Measurements from ENCODE around the gene RPL22. TPM values are rescaled to one million over a fixed set of nuclear protein-coding genes. Genes with fewer than 3 reads are reported as not detected.

RPL22 gene
- total and polyA plus RNA-seq, 8 donors, result 186 to 378 (median 234) TPM

- H3K9me3 ChIP-seq, result no peaks in the 10 kb centered on the region
- no peak for FAIRE-seq
- H3K36me3 ChIP-seq, result no peaks in the 10 kb centered on the region
- H3K4me3 ChIP-seq, result no peak overlapping the region
- DNase-seq, result no peak
- WGBS, 2 donors, result 63 to 70% methylated on average over 15 of the region's 15 CpGs
- intact Hi-C loops (cut with DNase I), result no loop called here
- no peak overlapping the region for H3K27ac ChIP-seq
- no peaks in the 10 kb centered on the region for H3K4me1 ChIP-seq
- no peaks in the 10 kb centered on the region for H3K27me3 ChIP-seq
- TF ChIP-seq CTCF (IDR thresholded peaks at IDR 0.05), result no peak
- no peak for ATAC-seq
Observed at GRCh38 chr1:6163191-6163972, 36.0 kb downstream of the RPL22 start.

- no peak overlapping the region for H3K4me3 ChIP-seq
- H3K27ac ChIP-seq, result no peak overlapping the region
- ATAC-seq (no peak), FAIRE-seq (no peak), DNase-seq (peak in 1 of 6 donors; percentile 48)
- no peaks in the 10 kb centered on the region for H3K4me1 ChIP-seq
- H3K27me3 ChIP-seq, result no peaks in the 10 kb centered on the region
- H3K36me3 ChIP-seq, result no peaks in the 10 kb centered on the region
- intact Hi-C loops (cut with DNase I), result no loop called here
- H3K9me3 ChIP-seq, result no peaks in the 10 kb centered on the region
- WGBS, 2 donors, result 53 to 56% methylated on average over 13 of the region's 13 CpGs
- no peak for TF ChIP-seq CTCF (IDR thresholded peaks at IDR 0.05)
Observed at GRCh38 chr1:6162773-6163172, 36.6 kb downstream of the RPL22 start.

- no peak overlapping the region for H3K4me3 ChIP-seq
Observed at GRCh38 chr1:6162341-6162740, 37.1 kb downstream of the RPL22 start.

GRCh38 chr1:6158181-6158580 is 41.2 kb downstream of the RPL22 start:
- Histone ChIP-seq H3K4me3 (no peak overlapping the region), H3K27ac (no peak overlapping the region), H3K9me3 (no peaks in the 10 kb centered on the region), H3K36me3 (no peaks in the 10 kb centered on the region), H3K4me1 (no peaks in the 10 kb centered on the region), H3K27me3 (no peaks in the 10 kb centered on the region)
- intact Hi-C loops (cut with DNase I), result no loop called here
- ATAC-seq (no peak), DNase-seq (no peak), FAIRE-seq (no peak)
- no peak for TF ChIP-seq CTCF (IDR thresholded peaks at IDR 0.05)
- WGBS, 2 donors, result 62 to 69% methylated on average over 8 of the region's 8 CpGs

More at GRCh38 chr1:6162341-6162740, 37.1 kb downstream of the RPL22 start:
- 58 to 67% methylated on average over 7 of the region's 7 CpGs for WGBS, 2 donors
- H3K27me3 ChIP-seq, result no peaks in the 10 kb centered on the region
- ATAC-seq (no peak), FAIRE-seq (no peak), DNase-seq (no peak)
- H3K4me1 ChIP-seq, result no peaks in the 10 kb centered on the region
- no peak for TF ChIP-seq CTCF (IDR thresholded peaks at IDR 0.05)
- intact Hi-C loops (cut with DNase I), result no loop called here
- no peak overlapping the region for H3K27ac ChIP-seq
- H3K36me3 ChIP-seq, result no peaks in the 10 kb centered on the region
- H3K9me3 ChIP-seq, result no peaks in the 10 kb centered on the region

- 35 to 39% methylated on average over 15 of the region's 15 CpGs for WGBS, 2 donors
- H3K36me3 ChIP-seq, result no peaks in the 10 kb centered on the region
- TF ChIP-seq CTCF (IDR thresholded peaks at IDR 0.05), result no peak
- peak in 2 of 4 donors; percentile 57 to 83 for ATAC-seq
- intact Hi-C loops (cut with DNase I), result no loop called here
- H3K9me3 ChIP-seq, result no peaks in the 10 kb centered on the region
- FAIRE-seq, result no peak
- H3K4me1 ChIP-seq, result no peaks in the 10 kb centered on the region
- no peak overlapping the region for H3K4me3 ChIP-seq
- no peak overlapping the region for H3K27ac ChIP-seq
- peak in 1 of 6 donors; percentile 30 for DNase-seq
- no peaks in the 10 kb centered on the region for H3K27me3 ChIP-seq
Observed at GRCh38 chr1:6157528-6158174, 41.7 kb downstream of the RPL22 start.

Measured in pancreas (tissue), 10 donors.